Activated naive CD8-positive, alpha-beta T cell treated with anti-CD3 and anti-CD28 coated beads, Interleukin-2, amount 50 U/mL, for 24 hours (primary cell): ENCODE measurements around the gene CPT1A.

ENCODE experiments used
- ATAC-seq: fragments of 150-1000 bp; cut with Tn5 transposase; one replicate; pipeline ENCODE4 v1.10.0; 2021
- DNase-seq: peaks from one replicate; pipeline ENCODE4 v3.0.0; 2021
- H3K27ac Mint-ChIP-seq: one replicate; pipeline ENCODE4 v1.8.0; 2021; ENCODE audit warnings: mild to moderate bottlenecking, mixed read lengths
- H3K27me3 Mint-ChIP-seq: one replicate; pipeline ENCODE4 v1.8.0; 2021; ENCODE audit warnings: mixed read lengths
- H3K36me3 Mint-ChIP-seq: one replicate; pipeline ENCODE4 v1.8.0; 2021; ENCODE audit warnings: low read depth, mixed read lengths
- H3K4me1 Mint-ChIP-seq: one replicate; pipeline ENCODE4 v1.8.0; 2021; ENCODE audit warnings: mixed read lengths
- H3K4me3 Mint-ChIP-seq: one replicate; pipeline ENCODE4 v1.8.0; 2021; ENCODE audit warnings: mild to moderate bottlenecking, moderate library complexity, mixed read lengths
- H3K9me3 Mint-ChIP-seq: one replicate; pipeline ENCODE4 v1.8.0; 2021; ENCODE audit warnings: mixed read lengths

Gene CPT1A

DNA sequence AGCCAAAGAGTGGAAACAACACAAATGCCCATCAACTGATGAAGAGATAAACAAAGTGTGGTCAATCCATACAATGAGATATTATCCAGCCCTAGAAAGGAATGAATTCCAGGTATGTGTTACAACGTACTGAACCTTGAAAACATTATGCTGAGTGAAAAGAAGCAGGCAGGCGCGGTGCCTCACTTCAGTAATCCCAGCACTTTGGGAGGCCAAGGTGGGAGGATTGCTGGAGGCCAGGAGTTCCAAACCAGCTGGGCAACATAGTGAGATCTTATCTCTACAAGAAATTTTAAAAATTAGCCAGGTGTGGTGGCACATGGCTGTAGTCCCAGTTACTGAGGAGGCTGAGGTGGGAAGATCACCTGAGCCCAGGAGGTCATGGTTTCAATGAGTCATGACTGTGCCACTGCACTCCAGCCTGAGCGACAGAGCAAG lies 65.7 kb downstream of the CPT1A start:
- H3K27me3 Mint-ChIP-seq, result no peaks in the 10 kb centered on the region
- peaks cover 3% of the 10 kb centered on the region for H3K4me1 Mint-ChIP-seq
- DNase-seq (no peak), ATAC-seq (no peak)
- no peak overlapping the region for H3K27ac Mint-ChIP-seq
- H3K9me3 Mint-ChIP-seq, result no peaks in the 10 kb centered on the region
- H3K36me3 Mint-ChIP-seq, result peaks cover 29% of the 10 kb centered on the region
- no peak overlapping the region for H3K4me3 Mint-ChIP-seq

DNA sequence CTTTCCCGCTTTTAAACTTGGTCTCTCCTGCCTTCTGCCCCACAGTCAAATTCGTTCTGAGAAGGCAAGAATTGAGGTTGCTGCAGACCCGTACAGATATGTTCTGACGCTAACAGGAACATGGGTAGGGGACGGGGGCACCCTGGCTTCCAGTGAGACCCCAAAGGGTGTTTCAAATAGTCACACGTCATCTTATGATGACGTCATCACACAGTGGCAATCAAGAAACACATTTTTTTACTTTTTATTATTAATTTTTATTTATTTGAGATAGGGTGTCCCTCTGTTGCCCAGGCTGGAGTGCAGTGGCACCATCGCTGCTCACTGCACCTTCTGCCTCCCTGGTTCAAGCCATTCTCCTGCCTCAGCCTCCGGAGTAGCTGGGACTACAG lies 67.5 kb downstream of the CPT1A start:
- Mint-ChIP-seq H3K27me3 (no peaks in the 10 kb centered on the region), H3K27ac (no peak overlapping the region), H3K9me3 (no peaks in the 10 kb centered on the region), H3K4me1 (peaks cover 3% of the 10 kb centered on the region), H3K36me3 (peaks cover 21% of the 10 kb centered on the region), H3K4me3 (no peak overlapping the region)
- no peak for ATAC-seq
- no peak for DNase-seq

DNA sequence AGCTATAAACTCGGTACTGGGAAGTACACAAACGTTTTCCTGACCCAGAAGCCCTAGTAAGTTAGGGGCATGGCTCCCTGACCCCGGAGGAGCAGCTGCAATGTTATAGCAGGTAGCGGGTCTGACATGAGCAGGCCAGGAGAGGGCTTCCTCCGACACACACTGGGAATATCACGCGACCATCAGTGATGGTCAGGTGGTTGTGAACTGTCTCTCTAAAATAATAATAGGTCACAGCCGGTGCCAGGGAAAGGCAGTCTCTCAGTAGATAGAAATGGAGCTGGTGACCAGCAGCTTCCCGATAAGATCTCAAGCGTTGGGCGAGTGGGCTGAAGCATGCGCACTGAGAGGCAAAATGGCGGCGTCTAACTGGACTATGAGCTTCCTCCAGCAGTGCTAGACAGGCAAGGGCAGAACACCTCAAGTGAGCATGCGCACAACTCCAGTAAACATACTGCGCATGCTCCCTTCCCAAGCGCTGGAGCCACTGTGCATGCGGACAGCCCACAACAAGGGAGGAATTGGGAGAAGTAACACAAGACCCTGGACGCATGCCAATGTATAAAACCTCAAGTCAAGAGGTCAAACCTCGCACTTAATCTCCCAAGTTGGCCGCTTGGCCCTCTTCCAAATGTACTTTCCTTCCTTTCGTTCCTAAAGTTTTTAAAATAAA lies 68.1 kb downstream of the CPT1A start:
- Mint-ChIP-seq H3K27me3 (no peaks in the 10 kb centered on the region), H3K4me3 (no peak overlapping the region), H3K27ac (no peak overlapping the region), H3K4me1 (peaks cover 3% of the 10 kb centered on the region), H3K36me3 (peaks cover 21% of the 10 kb centered on the region), H3K9me3 (no peaks in the 10 kb centered on the region)
- DNase-seq, result no peak
- no peak for ATAC-seq

DNA sequence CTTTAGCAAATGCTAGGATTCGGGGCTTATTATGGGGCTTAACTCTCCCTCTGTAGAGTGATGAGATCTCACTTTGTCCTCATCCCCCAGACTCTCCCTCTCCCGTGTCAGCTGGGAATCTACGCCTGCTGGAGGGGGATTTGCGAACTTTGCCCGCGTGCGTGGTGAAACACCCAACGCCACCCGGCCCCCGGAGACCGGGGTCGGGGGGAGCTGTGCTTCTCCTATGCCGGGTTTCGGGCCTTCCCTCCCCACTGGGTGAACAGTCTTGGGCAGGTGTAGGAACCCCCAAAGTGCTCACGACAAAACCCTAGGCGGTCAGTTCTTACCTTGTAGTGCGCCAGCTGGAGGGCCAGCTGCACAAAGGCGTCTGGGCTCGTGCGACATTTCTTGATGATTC lies 68.8 kb downstream of the CPT1A start:
- peaks cover 19% of the 10 kb centered on the region for H3K36me3 Mint-ChIP-seq
- no peak overlapping the region for H3K27ac Mint-ChIP-seq
- H3K9me3 Mint-ChIP-seq, result no peaks in the 10 kb centered on the region
- ATAC-seq, result no peak
- H3K27me3 Mint-ChIP-seq, result no peaks in the 10 kb centered on the region
- peaks cover 3% of the 10 kb centered on the region for H3K4me1 Mint-ChIP-seq
- no peak for DNase-seq
- H3K4me3 Mint-ChIP-seq, result no peak overlapping the region

DNA sequence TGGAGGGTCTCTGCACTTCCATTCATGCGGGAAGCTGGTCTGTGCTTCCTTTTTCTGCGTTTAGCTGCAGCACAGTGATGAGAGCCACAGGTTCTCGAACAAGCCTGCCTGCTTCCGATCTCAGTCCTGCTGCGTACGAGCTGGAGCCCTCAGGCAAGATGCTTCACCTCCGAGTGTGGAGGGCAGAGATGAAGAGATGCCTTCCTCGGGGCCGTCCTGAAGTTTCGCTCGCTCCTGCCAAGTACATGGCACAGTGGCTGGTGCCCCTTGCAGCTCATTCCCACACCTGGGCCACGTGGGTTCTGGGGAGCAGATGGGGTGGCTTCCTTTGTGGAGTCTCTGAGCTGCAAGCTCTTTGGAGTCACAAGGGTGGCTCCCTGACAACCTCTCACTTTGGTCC lies 70.9 kb downstream of the CPT1A start:
- H3K4me3 Mint-ChIP-seq, result no peak overlapping the region
- ATAC-seq, result no peak
- no peaks in the 10 kb centered on the region for H3K4me1 Mint-ChIP-seq
- DNase-seq, result no peak
- peaks cover 19% of the 10 kb centered on the region for H3K36me3 Mint-ChIP-seq
- no peaks in the 10 kb centered on the region for H3K9me3 Mint-ChIP-seq
- H3K27ac Mint-ChIP-seq, result no peak overlapping the region
- no peaks in the 10 kb centered on the region for H3K27me3 Mint-ChIP-seq

DNA sequence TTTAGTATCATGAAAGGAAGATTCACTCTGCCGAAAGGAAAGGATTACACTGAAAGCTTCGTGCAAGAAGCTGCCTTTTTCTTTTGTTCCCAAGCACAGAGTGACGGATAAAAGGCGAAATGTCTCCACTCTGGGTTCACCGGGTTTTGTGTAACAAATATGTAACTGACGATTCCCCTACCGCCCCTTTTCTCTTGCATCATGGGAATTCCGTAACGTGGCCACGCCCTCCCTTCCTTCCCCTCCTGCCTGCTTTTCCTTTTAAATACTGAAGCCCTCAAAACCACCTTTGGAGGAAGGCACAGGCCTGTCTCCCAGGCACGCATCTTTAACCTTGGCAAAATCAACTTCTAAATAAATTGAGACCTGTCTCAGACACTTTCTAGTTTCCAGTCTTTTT lies 74.0 kb downstream of the CPT1A start:
- H3K27me3 Mint-ChIP-seq, result no peaks in the 10 kb centered on the region
- DNase-seq (no peak), ATAC-seq (no peak)
- H3K36me3 Mint-ChIP-seq, result peaks cover 9% of the 10 kb centered on the region
- H3K4me1 Mint-ChIP-seq, result no peaks in the 10 kb centered on the region
- no peaks in the 10 kb centered on the region for H3K9me3 Mint-ChIP-seq
- H3K4me3 Mint-ChIP-seq, result no peak overlapping the region
- no peak overlapping the region for H3K27ac Mint-ChIP-seq

DNA sequence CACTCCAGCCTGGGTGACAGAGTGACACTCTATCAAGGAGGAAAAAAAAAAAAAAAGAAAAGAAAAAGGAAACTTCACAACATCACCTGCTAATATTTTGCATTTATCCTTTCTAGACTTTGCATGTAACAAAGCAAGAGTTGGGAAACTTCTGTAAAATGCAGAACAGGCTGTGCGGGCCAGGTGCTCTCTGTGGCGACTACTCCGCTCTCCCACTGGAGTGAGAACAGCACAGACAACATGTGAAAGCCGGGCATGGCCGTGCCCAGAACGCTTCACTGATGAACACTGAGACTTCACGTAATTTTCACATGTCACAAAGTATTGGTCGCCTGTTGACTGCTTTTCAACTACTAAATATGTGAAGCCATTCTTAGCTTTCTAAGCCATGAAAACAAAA lies 74.9 kb downstream of the CPT1A start:
- ATAC-seq, result no peak
- no peak for DNase-seq
- Mint-ChIP-seq H3K9me3 (no peaks in the 10 kb centered on the region), H3K27ac (no peak overlapping the region), H3K4me1 (no peaks in the 10 kb centered on the region), H3K27me3 (no peaks in the 10 kb centered on the region), H3K36me3 (peaks cover 15% of the 10 kb centered on the region), H3K4me3 (no peak overlapping the region)

DNA sequence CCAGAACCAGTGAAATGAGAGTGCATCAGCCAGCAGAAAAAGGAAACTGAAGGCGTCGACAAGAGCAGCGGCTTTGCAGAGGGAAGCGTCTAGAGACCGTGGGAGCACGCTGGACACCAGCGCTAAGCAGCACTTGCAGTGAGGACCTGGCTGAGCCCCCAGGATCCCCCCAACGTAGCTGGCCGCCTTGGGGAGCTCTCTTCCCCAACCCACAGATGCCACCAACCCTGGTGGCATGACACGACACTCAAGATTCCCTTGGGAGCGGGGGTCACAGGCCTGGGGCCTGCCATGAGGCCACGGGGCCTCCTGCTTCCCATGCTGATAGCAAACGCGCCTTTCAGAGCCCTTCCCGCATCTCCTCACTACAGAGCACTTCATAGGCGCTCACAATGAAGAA lies 77.0 kb downstream of the CPT1A start:
- Mint-ChIP-seq H3K9me3 (no peaks in the 10 kb centered on the region), H3K4me3 (no peak overlapping the region), H3K27ac (no peak overlapping the region), H3K36me3 (peaks cover 13% of the 10 kb centered on the region), H3K4me1 (no peaks in the 10 kb centered on the region), H3K27me3 (no peaks in the 10 kb centered on the region)
- no peak for DNase-seq
- ATAC-seq, result no peak

DNA sequence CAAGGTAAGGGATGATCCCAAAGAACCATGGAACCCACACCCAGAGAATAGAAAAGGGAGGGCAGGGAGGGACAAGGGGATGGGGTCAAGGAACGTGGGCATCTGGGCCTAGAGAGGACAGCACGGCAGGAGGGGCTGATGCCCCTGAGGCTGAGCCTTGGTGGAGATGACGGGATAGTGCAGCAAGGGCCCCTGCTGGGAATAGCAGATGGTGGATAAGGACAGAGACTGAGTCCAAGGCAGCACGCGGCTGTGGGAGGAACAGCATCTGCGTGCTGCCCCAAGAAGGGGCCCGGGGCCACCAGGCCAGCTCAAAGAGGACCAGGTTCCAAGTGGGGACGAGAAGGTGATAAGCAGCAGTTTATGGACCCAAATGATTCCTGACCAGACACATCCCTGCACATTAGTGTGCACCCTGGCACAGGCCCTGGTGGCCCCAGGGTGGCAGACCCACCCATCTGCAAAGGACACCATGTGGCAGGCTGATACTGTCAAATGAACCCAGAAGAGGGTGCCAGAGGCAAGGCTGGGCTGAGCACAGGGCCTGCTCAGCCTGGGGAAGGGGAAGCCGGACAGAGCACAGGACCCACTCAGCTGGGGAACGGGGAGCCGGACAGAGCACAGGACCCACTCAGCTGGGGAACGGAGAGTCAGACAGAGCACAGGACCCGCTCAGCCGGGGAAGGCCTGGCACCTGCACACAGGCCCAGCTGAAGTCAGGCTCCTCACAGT lies 77.6 kb downstream of the CPT1A start:
- no peaks in the 10 kb centered on the region for H3K4me1 Mint-ChIP-seq
- H3K9me3 Mint-ChIP-seq, result no peaks in the 10 kb centered on the region
- peak; percentile 46 for ATAC-seq
- H3K4me3 Mint-ChIP-seq, result no peak overlapping the region
- H3K36me3 Mint-ChIP-seq, result peaks cover 17% of the 10 kb centered on the region
- H3K27ac Mint-ChIP-seq, result no peak overlapping the region
- H3K27me3 Mint-ChIP-seq, result no peaks in the 10 kb centered on the region
- DNase-seq, result no peak

DNA sequence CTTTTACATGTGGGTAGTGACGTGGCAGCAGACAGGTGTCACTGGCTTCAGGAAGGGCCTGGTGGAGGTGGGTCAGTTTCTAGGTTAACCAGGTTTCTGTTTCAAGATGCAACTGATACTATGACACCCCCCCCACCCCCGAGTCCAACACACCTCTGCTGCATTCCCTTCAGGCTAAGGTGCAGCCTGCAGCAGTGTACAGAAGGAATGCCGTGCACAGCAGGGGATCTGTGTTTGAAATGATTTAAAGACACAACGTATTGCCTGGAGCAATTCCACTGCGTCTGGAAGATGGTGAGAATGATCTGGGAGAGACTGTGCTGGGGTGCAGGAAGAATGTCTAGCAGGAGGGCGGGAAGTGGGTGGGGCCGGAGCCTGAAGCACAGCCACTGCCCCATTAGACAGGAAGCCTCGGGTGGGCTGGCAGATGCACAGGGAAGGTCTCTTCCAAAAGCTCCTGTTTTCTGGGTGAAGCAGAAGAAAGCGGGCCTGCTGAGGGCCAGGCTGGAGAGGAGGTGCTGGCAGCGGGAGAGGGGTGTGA lies 78.5 kb downstream of the CPT1A start:
- Mint-ChIP-seq H3K9me3 (no peaks in the 10 kb centered on the region), H3K27me3 (no peaks in the 10 kb centered on the region), H3K36me3 (peaks cover 14% of the 10 kb centered on the region), H3K4me1 (no peaks in the 10 kb centered on the region), H3K27ac (no peak overlapping the region), H3K4me3 (no peak overlapping the region)
- DNase-seq, result no peak
- ATAC-seq, result no peak

DNA sequence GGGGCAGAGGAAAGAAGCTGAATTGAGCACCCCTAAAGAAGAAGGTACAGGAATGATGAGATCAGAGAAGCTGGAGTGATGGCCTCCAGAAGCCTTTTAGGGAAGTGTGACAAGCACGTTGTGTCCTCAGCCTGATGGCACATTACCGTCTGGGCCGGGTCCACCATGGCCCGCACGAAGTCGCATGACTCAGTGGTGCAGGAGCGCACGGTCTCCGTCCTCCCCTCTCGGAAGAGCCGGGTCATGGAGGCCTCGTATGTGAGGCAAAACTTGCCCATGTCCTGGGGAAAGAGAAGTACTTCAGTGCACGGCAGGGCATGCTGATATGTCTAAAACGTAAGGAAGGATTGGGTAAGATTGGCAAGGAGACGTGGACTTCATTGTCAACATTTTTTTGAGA lies 79.2 kb downstream of the CPT1A start:
- no peaks in the 10 kb centered on the region for H3K27me3 Mint-ChIP-seq

DNA sequence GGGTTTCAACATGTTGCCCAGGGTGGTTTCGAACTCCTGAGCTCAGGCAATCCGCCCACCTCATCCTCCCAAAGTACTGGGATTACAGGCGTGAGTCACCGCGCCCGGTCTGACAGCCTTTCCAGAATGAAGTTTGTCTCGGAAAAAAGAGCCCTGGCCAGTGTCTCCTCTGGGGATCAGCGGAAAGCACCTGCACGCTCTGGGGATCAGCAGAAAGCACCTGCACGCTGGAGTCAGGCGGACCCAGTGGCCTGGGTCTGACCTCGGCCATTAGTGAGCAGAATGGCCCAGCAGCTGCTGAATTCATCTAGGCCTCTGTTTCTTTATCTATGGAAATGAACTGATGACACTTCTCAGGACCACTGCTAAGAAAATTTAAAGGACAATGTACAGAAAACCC lies 79.9 kb downstream of the CPT1A start:
- ATAC-seq, result no peak
- no peaks in the 10 kb centered on the region for H3K4me1 Mint-ChIP-seq
- no peaks in the 10 kb centered on the region for H3K9me3 Mint-ChIP-seq
- no peak overlapping the region for H3K4me3 Mint-ChIP-seq
- peaks cover 22% of the 10 kb centered on the region for H3K36me3 Mint-ChIP-seq
- no peaks in the 10 kb centered on the region for H3K27me3 Mint-ChIP-seq
- no peak overlapping the region for H3K27ac Mint-ChIP-seq
- DNase-seq, result no peak

More for the DNA sequence above, 79.2 kb downstream of the CPT1A start:
- H3K4me3 Mint-ChIP-seq, result no peak overlapping the region
- ATAC-seq, result no peak
- no peak for DNase-seq
- peaks cover 18% of the 10 kb centered on the region for H3K36me3 Mint-ChIP-seq
- no peaks in the 10 kb centered on the region for H3K9me3 Mint-ChIP-seq
- H3K27ac Mint-ChIP-seq, result no peak overlapping the region
- H3K4me1 Mint-ChIP-seq, result no peaks in the 10 kb centered on the region

DNA sequence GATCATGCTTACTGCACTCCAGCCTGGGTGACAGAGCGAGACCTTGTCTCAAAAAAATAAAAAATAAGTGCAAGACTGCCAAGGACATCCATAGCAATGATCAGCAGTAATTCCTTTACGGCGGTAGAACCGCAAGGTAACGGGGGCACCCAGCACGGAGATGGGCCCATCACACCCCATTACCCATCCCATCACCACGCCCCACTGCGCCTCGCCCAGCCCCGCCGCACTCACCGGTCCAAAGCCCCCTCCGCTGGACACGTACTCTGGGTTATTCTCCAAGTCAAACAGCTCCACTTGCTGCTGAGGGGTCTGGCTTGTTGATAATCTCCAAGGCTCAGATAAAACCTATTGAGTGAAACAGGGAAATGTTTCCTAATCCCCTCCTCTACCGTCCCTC lies 81.7 kb downstream of the CPT1A start:
- no peaks in the 10 kb centered on the region for H3K9me3 Mint-ChIP-seq
- ATAC-seq, result no peak
- H3K36me3 Mint-ChIP-seq, result peaks cover 26% of the 10 kb centered on the region
- H3K4me1 Mint-ChIP-seq, result no peaks in the 10 kb centered on the region
- H3K4me3 Mint-ChIP-seq, result no peak overlapping the region
- no peak for DNase-seq
- no peaks in the 10 kb centered on the region for H3K27me3 Mint-ChIP-seq
- H3K27ac Mint-ChIP-seq, result no peak overlapping the region

DNA sequence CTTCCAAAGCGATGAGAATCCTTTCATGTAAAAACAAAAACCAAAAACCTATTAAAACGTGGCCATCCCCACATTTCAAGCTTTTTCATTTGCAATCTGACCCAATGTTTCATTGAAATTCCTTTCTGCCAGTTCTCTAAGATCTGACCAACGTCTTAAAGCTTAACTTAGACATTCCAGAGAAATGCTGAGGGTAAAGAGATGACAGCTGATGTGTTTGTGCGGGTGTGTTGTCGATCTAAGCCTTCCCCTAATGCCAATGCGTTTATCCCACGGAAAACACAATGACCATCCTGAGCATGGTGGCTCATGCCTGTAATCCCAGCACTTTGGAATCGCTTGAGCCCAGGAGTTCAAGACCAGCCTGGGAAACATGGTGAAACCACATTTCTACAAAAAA lies 84.0 kb downstream of the CPT1A start:
- Mint-ChIP-seq H3K9me3 (no peaks in the 10 kb centered on the region), H3K27ac (no peak overlapping the region), H3K4me3 (no peak overlapping the region), H3K36me3 (peaks cover 26% of the 10 kb centered on the region), H3K4me1 (no peaks in the 10 kb centered on the region), H3K27me3 (no peaks in the 10 kb centered on the region)
- DNase-seq, result no peak
- no peak for ATAC-seq

DNA sequence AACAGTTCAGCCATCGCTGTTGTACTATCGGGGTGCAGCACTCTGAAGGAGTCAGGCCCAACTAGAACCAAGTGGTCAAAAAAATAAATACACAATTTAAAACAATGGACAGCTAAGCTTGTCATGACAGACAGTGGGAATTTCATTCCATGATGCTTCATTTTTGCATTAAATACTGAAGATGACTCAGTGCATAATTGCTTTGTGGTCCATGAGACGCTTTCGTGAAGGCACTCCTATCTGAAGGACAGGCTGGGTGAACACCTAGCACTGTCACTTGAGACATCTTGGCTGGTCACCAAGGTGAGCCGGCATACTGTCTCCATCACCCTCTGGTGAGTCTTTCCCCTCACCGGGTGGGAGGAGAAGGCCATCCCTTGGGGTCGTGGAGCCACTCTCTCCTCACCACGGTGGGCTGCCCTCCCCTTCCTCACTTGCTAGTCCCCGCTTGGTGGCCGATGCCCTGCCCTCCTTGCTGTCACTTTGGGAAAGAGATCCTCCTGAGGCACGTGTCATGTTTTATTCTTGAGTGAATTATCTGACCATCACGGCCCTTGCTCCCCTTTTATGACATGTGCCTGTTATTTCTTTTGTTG lies 85.4 kb downstream of the CPT1A start:
- no peak for ATAC-seq
- no peak for DNase-seq
- Mint-ChIP-seq H3K4me1 (peaks cover 4% of the 10 kb centered on the region), H3K36me3 (peaks cover 19% of the 10 kb centered on the region), H3K9me3 (no peaks in the 10 kb centered on the region), H3K27me3 (no peaks in the 10 kb centered on the region), H3K4me3 (no peak overlapping the region), H3K27ac (no peak overlapping the region)
